NB4 (cell line): ENCODE data around the gene ELMO3.

Experiments
- DNase-seq: peaks from one replicate; pipeline ENCODE4 v3.0.0; 2010; ENCODE audit warnings: low read depth
- H3K4me3 ChIP-seq: one replicate; pipeline ENCODE4 v1.5.1; 2011; ENCODE audit warnings: mild to moderate bottlenecking, low read depth, low read length, moderate library complexity
- MYC ChIP-seq: IDR thresholded peaks from 2 replicates; pipeline ENCODE4 v1.6.1; 2011; ENCODE audit warnings: low read depth, low read length
- POLR2A ChIP-seq: IDR thresholded peaks from 2 replicates; pipeline ENCODE4 v1.6.1; 2011; ENCODE audit warnings: mild to moderate bottlenecking; ENCODE audit not compliant: insufficient read length; ENCODE audit errors: extremely low read depth
- TF ChIP-seq, protein P1 (sequence below): IDR thresholded peaks from one replicate; pipeline ENCODE4 v1.5.1; 2012; ENCODE audit warnings: low read depth, low read length
- TF ChIP-seq, protein P2 (sequence below): IDR thresholded peaks from 2 replicates; pipeline ENCODE4 v1.6.1; 2011; ENCODE audit warnings: low read depth, low read length

The ELMO3 gene

DNA sequence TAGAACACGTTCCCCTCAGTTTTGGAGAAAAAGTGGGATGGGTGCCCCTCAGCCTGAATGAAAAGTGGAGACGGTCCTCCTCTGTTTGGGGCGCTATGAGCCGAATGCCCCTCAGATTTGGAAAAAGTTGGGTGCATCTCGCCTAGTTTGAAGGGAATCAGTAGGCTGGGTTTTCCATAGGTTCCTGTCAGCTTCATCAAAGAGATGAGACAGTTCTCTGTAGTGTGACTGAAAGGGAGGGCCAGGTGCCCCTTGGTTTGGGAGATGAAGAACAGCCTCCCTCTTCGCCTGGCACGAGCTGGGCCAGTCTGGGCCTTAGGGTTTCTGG, 49.1 kb downstream of the ELMO3 start:
- TF ChIP-seq, protein P1, sequence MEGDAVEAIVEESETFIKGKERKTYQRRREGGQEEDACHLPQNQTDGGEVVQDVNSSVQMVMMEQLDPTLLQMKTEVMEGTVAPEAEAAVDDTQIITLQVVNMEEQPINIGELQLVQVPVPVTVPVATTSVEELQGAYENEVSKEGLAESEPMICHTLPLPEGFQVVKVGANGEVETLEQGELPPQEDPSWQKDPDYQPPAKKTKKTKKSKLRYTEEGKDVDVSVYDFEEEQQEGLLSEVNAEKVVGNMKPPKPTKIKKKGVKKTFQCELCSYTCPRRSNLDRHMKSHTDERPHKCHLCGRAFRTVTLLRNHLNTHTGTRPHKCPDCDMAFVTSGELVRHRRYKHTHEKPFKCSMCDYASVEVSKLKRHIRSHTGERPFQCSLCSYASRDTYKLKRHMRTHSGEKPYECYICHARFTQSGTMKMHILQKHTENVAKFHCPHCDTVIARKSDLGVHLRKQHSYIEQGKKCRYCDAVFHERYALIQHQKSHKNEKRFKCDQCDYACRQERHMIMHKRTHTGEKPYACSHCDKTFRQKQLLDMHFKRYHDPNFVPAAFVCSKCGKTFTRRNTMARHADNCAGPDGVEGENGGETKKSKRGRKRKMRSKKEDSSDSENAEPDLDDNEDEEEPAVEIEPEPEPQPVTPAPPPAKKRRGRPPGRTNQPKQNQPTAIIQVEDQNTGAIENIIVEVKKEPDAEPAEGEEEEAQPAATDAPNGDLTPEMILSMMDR = no peak
- TF ChIP-seq MYC (no peak), POLR2A (no peak)
- TF ChIP-seq, protein P2, sequence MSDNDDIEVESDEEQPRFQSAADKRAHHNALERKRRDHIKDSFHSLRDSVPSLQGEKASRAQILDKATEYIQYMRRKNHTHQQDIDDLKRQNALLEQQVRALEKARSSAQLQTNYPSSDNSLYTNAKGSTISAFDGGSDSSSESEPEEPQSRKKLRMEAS = no peak
- peak overlapping the region; percentile 14 for H3K4me3 ChIP-seq
- no peak for DNase-seq

DNA sequence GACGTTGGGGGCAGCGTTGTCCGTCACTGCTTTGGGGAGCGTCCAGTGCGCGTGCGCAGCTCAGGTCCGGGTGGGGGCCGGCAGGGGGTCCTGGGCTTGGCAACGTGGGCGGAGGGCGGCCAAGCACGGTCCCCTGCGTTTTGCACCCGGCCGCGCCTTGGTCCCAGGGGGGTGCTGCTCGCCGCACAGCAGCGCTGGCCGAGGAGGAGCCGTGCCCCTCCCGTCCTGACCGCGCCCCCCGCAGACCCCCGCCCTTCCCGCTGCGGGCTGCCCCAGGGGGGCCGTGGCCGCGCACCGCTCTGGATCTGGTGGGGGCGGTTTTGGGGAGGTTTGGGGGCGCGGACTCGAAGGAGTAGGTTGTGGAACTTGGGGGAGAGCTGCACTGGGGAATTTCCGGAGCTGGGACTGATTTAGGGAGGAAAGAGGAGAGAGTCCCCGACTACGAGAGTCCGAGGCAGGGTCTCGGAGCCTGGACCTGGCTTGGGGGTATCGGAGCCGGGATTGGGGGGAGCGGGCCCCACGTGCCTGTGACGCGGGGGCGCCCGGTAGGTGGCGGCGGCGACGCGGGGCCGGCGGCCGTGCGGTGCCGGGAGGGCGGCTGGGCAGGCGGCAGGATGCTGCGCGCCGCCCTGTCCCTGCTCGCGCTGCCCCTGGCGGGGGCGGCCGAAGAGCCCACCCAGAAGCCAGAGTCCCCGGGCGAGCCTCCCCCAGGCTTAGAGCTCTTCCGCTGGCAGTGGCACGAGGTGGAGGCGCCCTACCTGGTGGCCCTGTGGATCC, 49.7 kb downstream of the ELMO3 start, which contains the start of gene SLC9A5:
Gene SLC9A5, plus strand, starts transcription at position 579 of the 777 bp plus-strand sequence. Its CDS starts 36 bp downstream, at position 615.
- peak within 1 kb of the TSS; percentile 14 for H3K4me3 ChIP-seq
- DNase-seq = peak; percentile 60

DNA sequence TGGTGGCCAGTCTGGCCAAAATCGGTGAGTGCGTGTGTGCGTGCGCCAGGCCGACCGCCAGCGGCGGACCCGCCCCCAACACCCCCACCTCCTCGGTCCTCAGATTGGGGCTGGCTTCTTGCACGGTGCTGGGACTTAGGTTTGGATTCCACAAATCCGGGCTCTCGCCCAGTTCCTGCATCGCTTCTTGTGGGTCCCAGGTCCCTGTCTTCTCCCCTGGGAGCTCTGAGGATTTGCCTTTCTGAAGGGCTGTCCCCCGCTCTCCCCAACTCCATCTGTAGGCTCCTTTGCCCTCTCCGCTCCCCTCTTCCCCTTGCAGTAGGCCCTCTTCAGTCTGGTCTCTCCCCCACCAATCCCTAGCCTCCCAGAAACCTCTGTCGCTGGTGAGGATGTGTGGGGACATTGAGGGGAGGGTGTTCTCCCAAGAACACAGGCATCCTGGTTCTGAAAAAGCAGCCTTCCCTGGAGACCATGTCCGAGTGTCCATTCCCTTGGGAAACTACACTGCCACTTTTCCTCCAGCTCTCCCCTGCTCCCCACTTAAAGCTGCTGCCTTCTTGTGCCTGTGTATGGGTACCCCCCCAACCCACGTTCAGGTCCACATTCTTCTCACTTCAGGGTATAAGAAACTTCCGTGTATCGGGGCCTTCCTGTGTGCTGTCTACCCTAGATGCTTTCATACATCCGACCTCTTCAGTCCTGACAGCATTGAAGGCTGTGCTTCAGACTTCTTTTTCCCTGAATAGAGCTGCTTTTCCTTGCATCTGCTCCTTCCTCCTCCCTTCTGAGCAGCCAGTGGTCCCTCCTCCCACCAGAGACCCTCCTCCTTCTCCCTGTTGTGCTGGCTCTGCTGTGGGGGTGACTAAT, 50.5 kb downstream of the ELMO3 start:
- TF ChIP-seq POLR2A (no peak), MYC (no peak)
- TF ChIP-seq, protein P1 = no peak
- TF ChIP-seq, protein P2 = no peak
- DNase-seq = no peak
- H3K4me3 ChIP-seq = no peak overlapping the region

More for the DNA sequence above, 49.7 kb downstream of the ELMO3 start, which contains the start of gene SLC9A5:
- peak; percentile 27; the same call in 1 of the 2 replicates for TF ChIP-seq MYC
- no peak for TF ChIP-seq POLR2A

DNA sequence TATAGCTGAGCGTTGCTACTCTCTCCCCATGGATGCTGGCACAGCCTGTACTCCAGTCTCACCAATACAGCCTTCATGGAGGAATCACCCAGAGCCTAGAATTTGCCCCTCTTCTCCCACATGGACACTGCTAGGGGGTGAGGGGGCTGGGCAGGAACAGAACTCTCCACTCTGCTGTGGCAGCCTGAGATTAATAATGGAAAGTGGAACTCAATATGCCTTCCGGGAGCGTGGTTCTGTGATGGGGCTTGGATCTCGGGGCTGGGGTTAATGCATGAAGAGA, 51.1 kb downstream of the ELMO3 start:
- no peak for DNase-seq
- H3K4me3 ChIP-seq = no peak overlapping the region
- TF ChIP-seq, protein P2 = no peak
- TF ChIP-seq, protein P1 = no peak
- no peak for TF ChIP-seq MYC
- TF ChIP-seq POLR2A = no peak

DNA sequence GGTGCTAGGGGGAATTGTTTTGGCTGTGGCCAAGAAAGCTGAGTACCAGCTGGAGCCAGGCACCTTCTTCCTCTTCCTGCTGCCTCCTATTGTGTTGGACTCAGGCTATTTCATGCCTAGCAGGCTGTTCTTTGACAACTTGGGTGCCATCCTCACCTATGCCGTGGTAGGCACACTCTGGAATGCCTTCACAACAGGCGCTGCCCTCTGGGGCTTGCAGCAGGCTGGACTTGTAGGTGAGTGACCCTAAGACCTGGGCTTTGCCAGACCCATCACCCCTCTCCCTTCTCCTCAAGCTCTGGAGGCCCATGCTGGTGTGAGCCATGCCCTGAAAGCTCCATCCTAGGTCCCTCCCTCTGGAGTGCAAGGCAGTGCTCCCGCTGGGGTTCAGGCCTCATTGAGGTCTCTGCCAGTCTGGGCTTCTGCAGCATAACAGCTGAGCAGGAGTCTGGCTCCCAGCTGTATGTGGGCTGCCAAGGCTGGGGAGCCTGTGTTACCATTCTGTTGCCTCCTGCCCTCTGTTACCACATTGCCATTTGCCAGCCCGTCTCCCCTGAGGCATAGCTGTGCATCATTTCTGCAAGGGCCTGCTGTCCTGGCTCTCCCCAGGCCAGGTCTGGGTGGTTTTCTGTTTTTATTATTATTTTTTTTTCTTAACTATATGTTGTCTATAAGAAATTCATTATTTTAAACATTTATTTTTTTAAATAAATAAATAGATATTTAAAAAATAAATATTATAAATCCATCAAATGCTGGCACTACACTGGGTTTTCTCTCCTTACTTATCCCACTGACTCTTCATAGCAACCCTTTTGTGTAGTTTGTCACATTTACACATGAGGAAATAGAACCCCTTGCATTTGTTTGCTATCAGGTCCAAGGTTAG, 53.9 kb downstream of the ELMO3 start:
- H3K4me3 ChIP-seq = no peak overlapping the region
- no peak for DNase-seq
- TF ChIP-seq, protein P2 = no peak
- TF ChIP-seq MYC (no peak), POLR2A (no peak)
- TF ChIP-seq, protein P1 = no peak
